HUDEP-2 (cell line): ENCODE measurements around the gene POLR3A.

Source experiments
- DNase-seq, 76 experiments: peaks; one replicate each; lab custom pipeline; 2025; ENCODE audit not compliant: unreplicated experiment in 76 of 76; lab: John Stamatoyannopoulos, UW

Gene POLR3A

GRCh38 chr10:77959887-77960455, 69.3 kb downstream of the POLR3A start:
- no peak for DNase-seq

- no peak for DNase-seq
Measured at GRCh38 chr10:77959384-77959783, 69.9 kb downstream of the POLR3A start.

GRCh38 chr10:77955136-77955535, 74.2 kb downstream of the POLR3A start:
- DNase-seq = no peak

GRCh38 chr10:77949167-77949566, 80.1 kb downstream of the POLR3A start:
- DNase-seq = no peak

GRCh38 chr10:77946084-77946483, 83.2 kb downstream of the POLR3A start:
- no peak for DNase-seq

GRCh38 chr10:77944519-77944918, 84.8 kb downstream of the POLR3A start:
- DNase-seq = no peak

GRCh38 chr10:77943121-77943901, 86.0 kb downstream of the POLR3A start:
- no peak for DNase-seq

- no peak for DNase-seq
Measured at GRCh38 chr10:77941790-77942189, 87.5 kb downstream of the POLR3A start.

- DNase-seq = no peak
Measured at GRCh38 chr10:77940627-77941026, 88.7 kb downstream of the POLR3A start.

- no peak for DNase-seq
Measured at GRCh38 chr10:77940225-77940624, 89.1 kb downstream of the POLR3A start.

GRCh38 chr10:77939561-77940001, 89.7 kb downstream of the POLR3A start:
- no peak for DNase-seq

- DNase-seq = no peak
Measured at GRCh38 chr10:77936697-77937567, 92.4 kb downstream of the POLR3A start.

GRCh38 chr10:77932016-77932715, 97.1 kb downstream of the POLR3A start:
- DNase-seq = no peak

- DNase-seq = no peak
Measured at GRCh38 chr10:77927402-77928246, 101.7 kb downstream of the POLR3A start.

- DNase-seq = peak in 42 of 76 experiments; percentile 5 to 52 (median 26)
Measured at GRCh38 chr10:77926566-77927401, 102.5 kb downstream of the POLR3A start, which contains the start of gene DLG5. DLG5 (minus strand) TSS chr10:77926755; CDS start chr10:77926520, 235 bp downstream.

- DNase-seq = peak in 16 of 76 experiments; percentile 10 to 45 (median 22)
Measured at GRCh38 chr10:77925795-77926565, 103.3 kb downstream of the POLR3A start.

GRCh38 chr10:77925410-77925794, 103.9 kb downstream of the POLR3A start:
- DNase-seq = no peak

- peak in 38 of 76 experiments; percentile 13 to 65 (median 30) for DNase-seq
Measured at GRCh38 chr10:77922566-77923179, 106.6 kb downstream of the POLR3A start.
